ENCODE measurements around the gene CFAP210.

GRCh38 chr2:169662744-169663143, 31.5 kb downstream of the CFAP210 start:
- TF ChIP-seq GATA2 (IDR thresholded peaks at IDR 0.05; ENCODE audit: low read depth, low read length) (no peak), GATA3 (IDR thresholded peaks at IDR 0.05; ENCODE audit: low read depth, low read length) (no peak)

All from SH-SY5Y (cell line).